Right kidney (tissue), 1 donor: ENCODE measurements around the gene AARS2.

Experiments
- DNase-seq: peaks from one replicate; pipeline ENCODE4 v3.0.0-alpha.2; 2016

The AARS2 gene

GRCh38 chr6:44301106-44301505 is 12.0 kb downstream of the AARS2 start:
- no peak for DNase-seq

GRCh38 chr6:44300292-44300823 is 12.8 kb downstream of the AARS2 start:
- DNase-seq, result no peak

- DNase-seq, result no peak
Measured at GRCh38 chr6:44298864-44299263, 14.3 kb downstream of the AARS2 start.

- DNase-seq, result no peak
Measured at GRCh38 chr6:44298055-44298803, 14.9 kb downstream of the AARS2 start.

GRCh38 chr6:44297063-44298038 is 15.8 kb downstream of the AARS2 start:
- DNase-seq, result peak; percentile 75

- no peak for DNase-seq
Measured at GRCh38 chr6:44294832-44295791, 18.0 kb downstream of the AARS2 start.

- no peak for DNase-seq
Measured at GRCh38 chr6:44292661-44293365, 20.3 kb downstream of the AARS2 start.

GRCh38 chr6:44291841-44292240 is 21.3 kb downstream of the AARS2 start:
- DNase-seq, result no peak

- DNase-seq, result no peak
Measured at GRCh38 chr6:44289726-44290260, 23.4 kb downstream of the AARS2 start.

- no peak for DNase-seq
Measured at GRCh38 chr6:44286747-44287146, 26.4 kb downstream of the AARS2 start.

- no peak for DNase-seq
Measured at GRCh38 chr6:44286285-44286565, 26.9 kb downstream of the AARS2 start.

- DNase-seq, result no peak
Measured at GRCh38 chr6:44285552-44286284, 27.4 kb downstream of the AARS2 start.

- no peak for DNase-seq
Measured at GRCh38 chr6:44284867-44285266, 28.3 kb downstream of the AARS2 start.

- DNase-seq, result no peak
Measured at GRCh38 chr6:44284121-44284520, 29.0 kb downstream of the AARS2 start.

- DNase-seq, result no peak
Measured at GRCh38 chr6:44278774-44279697, 34.1 kb downstream of the AARS2 start.

- no peak for DNase-seq
Measured at GRCh38 chr6:44278315-44278714, 34.8 kb downstream of the AARS2 start.

GRCh38 chr6:44277763-44278162 is 35.4 kb downstream of the AARS2 start:
- no peak for DNase-seq

- no peak for DNase-seq
Measured at GRCh38 chr6:44276667-44277640, 36.2 kb downstream of the AARS2 start.
